ENCODE results near the gene NDUFB3. TPM values are rescaled to one million over a fixed set of nuclear protein-coding genes. Genes with fewer than 3 reads are reported as not detected.

Gene NDUFB3
- total RNA-seq, 2 donors from 2014 or later = 82.3 to 163 TPM

- Mint-ChIP-seq H3K9me3 (no peaks in the 10 kb centered on the region), H3K27me3 (ENCODE audit: insufficient read depth) (no peaks in the 10 kb centered on the region), H3K4me1 (peaks cover 83% of the 10 kb centered on the region), H3K36me3 (ENCODE audit: low read depth) (peaks cover 48% of the 10 kb centered on the region), H3K4me3 (peak overlapping the region; percentile 53), H3K27ac (peak overlapping the region; percentile 97)
- Histone ChIP-seq H3K9ac (ENCODE audit: extremely low read depth, low read length, poor library complexity, severe bottlenecking) (peak overlapping the region; percentile 57), H3K4me3 (ENCODE audit: low read length) (peak overlapping the region; percentile 9), H3K27me3 (ENCODE audit: control insufficient read depth, insufficient read depth, low read length, poor library complexity, severe bottlenecking) (no peaks in the 10 kb centered on the region), H3K9me3 (ENCODE audit: control insufficient read depth, low read length) (no peaks in the 10 kb centered on the region), H3K4me1 (ENCODE audit: control insufficient read depth, insufficient read depth, low read length) (peaks cover 26% of the 10 kb centered on the region), H3K27ac (ENCODE audit: low read depth, low read length) (no peak overlapping the region), H3K36me3 (ENCODE audit: control insufficient read depth, insufficient read depth, low read length) (peaks cover 53% of the 10 kb centered on the region)
- no peak for DNase-seq
- TF ChIP-seq CTCF (conservative IDR thresholded peaks at IDR 0.05) = no peak
- 73 to 91% methylated on average over 1 to 2 of the region's 2 CpGs for WGBS, 2 experiments (ENCODE audit: insufficient coverage in 1 of 2, insufficient read length in 1 of 2)
Measured at GRCh38 chr2:201127152-201127511, 55.3 kb downstream of the NDUFB3 start.

- Histone ChIP-seq H3K27ac (ENCODE audit: low read depth, low read length) (no peak overlapping the region), H3K4me1 (ENCODE audit: control insufficient read depth, insufficient read depth, low read length) (peaks cover 24% of the 10 kb centered on the region), H3K9me3 (ENCODE audit: control insufficient read depth, low read length) (no peaks in the 10 kb centered on the region), H3K27me3 (ENCODE audit: control insufficient read depth, insufficient read depth, low read length, poor library complexity, severe bottlenecking) (no peaks in the 10 kb centered on the region), H3K36me3 (ENCODE audit: control insufficient read depth, insufficient read depth, low read length) (peaks cover 51% of the 10 kb centered on the region), H3K9ac (ENCODE audit: extremely low read depth, low read length, poor library complexity, severe bottlenecking) (no peak overlapping the region), H3K4me3 (ENCODE audit: low read length) (no peak overlapping the region)
- no peak for TF ChIP-seq CTCF (conservative IDR thresholded peaks at IDR 0.05)
- WGBS, 2 experiments (ENCODE audit: insufficient coverage in 1 of 2, insufficient read length in 1 of 2) = 88 to 98% methylated on average over 4 to 5 of the region's 5 CpGs
- DNase-seq = no peak
- Mint-ChIP-seq H3K27me3 (ENCODE audit: insufficient read depth) (no peaks in the 10 kb centered on the region), H3K27ac (peak overlapping the region; percentile 97), H3K4me1 (peaks cover 81% of the 10 kb centered on the region), H3K9me3 (no peaks in the 10 kb centered on the region), H3K4me3 (peak overlapping the region; percentile 53), H3K36me3 (ENCODE audit: low read depth) (peaks cover 46% of the 10 kb centered on the region)
Measured at GRCh38 chr2:201127570-201127969, 55.8 kb downstream of the NDUFB3 start.

- H3K36me3 ChIP-seq (ENCODE audit: control insufficient read depth, insufficient read depth, low read length) = peaks cover 51% of the 10 kb centered on the region
- no peak for DNase-seq
- Mint-ChIP-seq H3K4me3 (no peak overlapping the region), H3K27me3 (ENCODE audit: insufficient read depth) (no peaks in the 10 kb centered on the region), H3K9me3 (no peaks in the 10 kb centered on the region), H3K27ac (no peak overlapping the region), H3K36me3 (ENCODE audit: low read depth) (peaks cover 46% of the 10 kb centered on the region), H3K4me1 (peaks cover 81% of the 10 kb centered on the region)
- peaks cover 23% of the 10 kb centered on the region for H3K4me1 ChIP-seq (ENCODE audit: control insufficient read depth, insufficient read depth, low read length)
- H3K9me3 ChIP-seq (ENCODE audit: control insufficient read depth, low read length) = no peaks in the 10 kb centered on the region
- WGBS, 2 experiments (ENCODE audit: insufficient coverage in 1 of 2, insufficient read length in 1 of 2) = 80% methylated on average over 1 of the region's 1 CpG; no CpG with 5 or more reads in 1 of the 2 experiments
- H3K27me3 ChIP-seq (ENCODE audit: control insufficient read depth, insufficient read depth, low read length, poor library complexity, severe bottlenecking) = no peaks in the 10 kb centered on the region
- TF ChIP-seq CTCF (conservative IDR thresholded peaks at IDR 0.05) = no peak
- H3K4me3 ChIP-seq (ENCODE audit: low read length) = no peak overlapping the region
- no peak overlapping the region for H3K27ac ChIP-seq (ENCODE audit: low read depth, low read length)
- no peak overlapping the region for H3K9ac ChIP-seq (ENCODE audit: extremely low read depth, low read length, poor library complexity, severe bottlenecking)
Measured at GRCh38 chr2:201128033-201128432, 56.2 kb downstream of the NDUFB3 start.
